Right lobe of liver (tissue), 4 donors: ENCODE results near the gene RAB31.

Source experiments
- POLR2A ChIP-seq: fragments of 450-650 bp; IDR thresholded peaks from one replicate; pipeline ENCODE4 v1.6.1; 2017; ENCODE audit warnings: antibody characterized with exemption, mild to moderate bottlenecking
- TF ChIP-seq, protein P1 (sequence below), 4 donors: fragments of 200-600 bp in 3 of 4; fragments of 450-650 bp in 1 of 4; IDR thresholded peaks; one replicate each; pipeline versions ENCODE4 v1.5.1 to v1.8.0; 2016 to 2022; ENCODE audit warnings: antibody characterized with exemption in 4 of 4, mild to moderate bottlenecking in 2 of 4
- donor health status: DM: no; HTN: no; CAD: no.
- donor health status: DM: no; HTN: no; CAD: no.
- donor health status: DM: no; HTN: yes; CAD: no.

DNA sequence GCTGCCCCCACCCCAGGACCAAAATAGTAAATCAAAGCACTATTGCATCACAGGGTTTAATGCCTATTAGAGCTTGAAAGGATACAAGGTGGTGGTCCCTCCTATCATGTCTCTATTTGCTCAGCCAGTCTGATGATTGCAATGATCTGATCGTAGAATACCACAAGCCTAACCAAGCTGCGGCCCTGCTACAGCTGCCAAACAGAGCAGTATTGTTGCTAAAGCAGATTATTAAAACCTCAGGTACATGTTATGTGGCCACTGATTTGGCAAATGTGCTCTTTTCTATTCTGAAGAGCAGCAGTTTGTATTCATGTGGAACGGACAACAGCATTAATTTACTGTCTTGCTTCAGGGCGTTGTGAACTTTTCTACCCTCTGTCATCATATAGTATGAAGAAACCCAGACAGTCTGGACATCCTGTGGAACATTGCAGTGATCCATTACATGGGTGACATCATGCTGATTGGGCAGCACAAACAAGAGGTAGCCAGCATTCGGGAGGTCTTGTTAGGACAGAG, 197.4 kb downstream of the RAB31 start:
- TF ChIP-seq, protein P1, sequence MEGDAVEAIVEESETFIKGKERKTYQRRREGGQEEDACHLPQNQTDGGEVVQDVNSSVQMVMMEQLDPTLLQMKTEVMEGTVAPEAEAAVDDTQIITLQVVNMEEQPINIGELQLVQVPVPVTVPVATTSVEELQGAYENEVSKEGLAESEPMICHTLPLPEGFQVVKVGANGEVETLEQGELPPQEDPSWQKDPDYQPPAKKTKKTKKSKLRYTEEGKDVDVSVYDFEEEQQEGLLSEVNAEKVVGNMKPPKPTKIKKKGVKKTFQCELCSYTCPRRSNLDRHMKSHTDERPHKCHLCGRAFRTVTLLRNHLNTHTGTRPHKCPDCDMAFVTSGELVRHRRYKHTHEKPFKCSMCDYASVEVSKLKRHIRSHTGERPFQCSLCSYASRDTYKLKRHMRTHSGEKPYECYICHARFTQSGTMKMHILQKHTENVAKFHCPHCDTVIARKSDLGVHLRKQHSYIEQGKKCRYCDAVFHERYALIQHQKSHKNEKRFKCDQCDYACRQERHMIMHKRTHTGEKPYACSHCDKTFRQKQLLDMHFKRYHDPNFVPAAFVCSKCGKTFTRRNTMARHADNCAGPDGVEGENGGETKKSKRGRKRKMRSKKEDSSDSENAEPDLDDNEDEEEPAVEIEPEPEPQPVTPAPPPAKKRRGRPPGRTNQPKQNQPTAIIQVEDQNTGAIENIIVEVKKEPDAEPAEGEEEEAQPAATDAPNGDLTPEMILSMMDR (IDR thresholded peaks at IDR 0.05): no peak
- no peak for TF ChIP-seq POLR2A
